Ovary (tissue), 3 donors: Measurements from ENCODE around the gene ACP7.

ENCODE experiments used
- CTCF ChIP-seq, 3 donors: fragments of 450-650 bp in 2 of 3; fragments of 200-600 bp in 1 of 3; IDR thresholded peaks; one replicate each; pipeline versions ENCODE4 v1.5.1 to v1.8.0; 2016 to 2022; ENCODE audit warnings: antibody characterized with exemption in 3 of 3, mild to moderate bottlenecking in 1 of 3
- POLR2A ChIP-seq: fragments of 450-650 bp; IDR thresholded peaks from one replicate; pipeline ENCODE4 v1.6.1; 2017; ENCODE audit warnings: antibody characterized with exemption, mild to moderate bottlenecking, moderate library complexity
- donor health status: DM: no; HTN: no; CAD: no.

DNA sequence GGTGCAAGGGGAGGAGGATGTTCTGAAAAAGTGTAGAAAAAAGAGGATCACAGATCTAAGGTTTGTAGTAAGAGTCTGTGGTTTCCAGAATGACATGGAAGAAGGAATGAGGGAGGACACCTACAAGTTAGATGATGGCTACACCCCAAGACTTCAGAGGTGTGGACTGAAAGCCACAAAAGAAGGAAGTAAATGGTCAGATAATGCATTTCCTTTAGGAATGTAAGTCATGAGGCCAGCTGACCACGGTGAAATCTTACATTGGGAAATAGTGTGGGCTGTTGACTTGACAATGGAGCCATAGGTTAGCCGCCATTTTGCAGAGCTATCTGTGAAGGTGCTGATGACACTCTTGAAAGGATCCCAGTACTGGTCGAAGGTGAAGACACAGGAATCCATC, 26.6 kb upstream of the ACP7 start:
- no peak for TF ChIP-seq CTCF (IDR thresholded peaks at IDR 0.05)
- no peak for TF ChIP-seq POLR2A
